H1 (cell line): Measurements from ENCODE around the gene GUCY1A1.

Source experiments
- RNF2 ChIP-seq: fragments of 200-900, 300-1000 bp; sonication (generic); IDR thresholded peaks from 2 replicates; pipeline ENCODE4 v1.7.1; 2016; ENCODE audit warnings: borderline replicate concordance, low read depth, mild to moderate bottlenecking, antibody characterized with exemption, low read length; ENCODE audit not compliant: poor library complexity, severe bottlenecking; ENCODE audit errors: missing control alignments
- YY1 ChIP-seq: IDR thresholded peaks from 2 replicates; pipeline ENCODE4 v1.6.1; 2011; ENCODE audit warnings: low read depth, mild to moderate bottlenecking, low read length
- TF ChIP-seq, protein P1 (sequence below): IDR thresholded peaks from 2 replicates; pipeline ENCODE4 v1.6.1; 2012; ENCODE audit warnings: inconsistent platforms
- TF ChIP-seq, protein P2 (sequence below), 3 experiments: IDR thresholded peaks; 1 replicate in 2 of 3; 2 replicates in 1 of 3; pipeline versions ENCODE4 v1.5.1 to v1.6.1; 2011; ENCODE audit warnings: low read length in 3 of 3, mild to moderate bottlenecking in 3 of 3, inconsistent platforms in 2 of 3, low read depth in 1 of 3, moderate library complexity in 1 of 3; ENCODE audit not compliant: insufficient read depth in 1 of 3; ENCODE audit errors: control extremely low read depth in 1 of 3

DNA sequence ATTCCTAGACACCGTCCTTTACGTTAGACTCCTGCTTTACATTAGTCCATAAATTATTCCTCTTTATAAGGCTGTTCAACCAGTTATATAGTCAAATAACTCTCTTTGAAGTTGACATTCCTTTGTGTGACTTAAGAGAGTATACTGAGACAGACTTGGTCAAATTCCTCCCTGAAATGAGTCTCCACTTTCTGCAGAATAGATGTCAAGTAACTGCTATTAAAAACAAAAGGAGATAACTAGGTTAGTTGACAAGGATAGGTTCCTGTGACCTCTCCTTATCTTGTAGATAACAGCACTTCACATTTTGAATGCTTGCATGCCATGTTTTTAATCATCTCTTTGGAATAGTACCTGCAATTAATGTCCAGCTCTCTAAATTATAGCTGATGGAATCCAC is 5.7 kb downstream of the GUCY1A1 start:
- TF ChIP-seq, protein P1, sequence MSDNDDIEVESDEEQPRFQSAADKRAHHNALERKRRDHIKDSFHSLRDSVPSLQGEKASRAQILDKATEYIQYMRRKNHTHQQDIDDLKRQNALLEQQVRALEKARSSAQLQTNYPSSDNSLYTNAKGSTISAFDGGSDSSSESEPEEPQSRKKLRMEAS, result no peak
- TF ChIP-seq, protein P2, sequence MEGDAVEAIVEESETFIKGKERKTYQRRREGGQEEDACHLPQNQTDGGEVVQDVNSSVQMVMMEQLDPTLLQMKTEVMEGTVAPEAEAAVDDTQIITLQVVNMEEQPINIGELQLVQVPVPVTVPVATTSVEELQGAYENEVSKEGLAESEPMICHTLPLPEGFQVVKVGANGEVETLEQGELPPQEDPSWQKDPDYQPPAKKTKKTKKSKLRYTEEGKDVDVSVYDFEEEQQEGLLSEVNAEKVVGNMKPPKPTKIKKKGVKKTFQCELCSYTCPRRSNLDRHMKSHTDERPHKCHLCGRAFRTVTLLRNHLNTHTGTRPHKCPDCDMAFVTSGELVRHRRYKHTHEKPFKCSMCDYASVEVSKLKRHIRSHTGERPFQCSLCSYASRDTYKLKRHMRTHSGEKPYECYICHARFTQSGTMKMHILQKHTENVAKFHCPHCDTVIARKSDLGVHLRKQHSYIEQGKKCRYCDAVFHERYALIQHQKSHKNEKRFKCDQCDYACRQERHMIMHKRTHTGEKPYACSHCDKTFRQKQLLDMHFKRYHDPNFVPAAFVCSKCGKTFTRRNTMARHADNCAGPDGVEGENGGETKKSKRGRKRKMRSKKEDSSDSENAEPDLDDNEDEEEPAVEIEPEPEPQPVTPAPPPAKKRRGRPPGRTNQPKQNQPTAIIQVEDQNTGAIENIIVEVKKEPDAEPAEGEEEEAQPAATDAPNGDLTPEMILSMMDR (IDR thresholded peaks at IDR 0.05; ENCODE audit: control extremely low read depth in 1 of 3, insufficient read depth in 1 of 3, low read depth in 1 of 3, low read length in 3 of 3), result no peak
- TF ChIP-seq RNF2 (no peak), YY1 (no peak)
